Tracheal epithelial cell (primary cell): ENCODE results near the gene FPGS. TPM values are rescaled to one million over a fixed set of nuclear protein-coding genes. Genes with fewer than 3 reads are reported as not detected.

Experiments
- total RNA-seq: library from RNA; depleted of rRNA; stranded (reverse); fragments of >200 nt; gene quantifications from 2 replicates; pipeline ENCODE4 v1.2.1, GENCODE V29; 2014

Gene FPGS, protein sequence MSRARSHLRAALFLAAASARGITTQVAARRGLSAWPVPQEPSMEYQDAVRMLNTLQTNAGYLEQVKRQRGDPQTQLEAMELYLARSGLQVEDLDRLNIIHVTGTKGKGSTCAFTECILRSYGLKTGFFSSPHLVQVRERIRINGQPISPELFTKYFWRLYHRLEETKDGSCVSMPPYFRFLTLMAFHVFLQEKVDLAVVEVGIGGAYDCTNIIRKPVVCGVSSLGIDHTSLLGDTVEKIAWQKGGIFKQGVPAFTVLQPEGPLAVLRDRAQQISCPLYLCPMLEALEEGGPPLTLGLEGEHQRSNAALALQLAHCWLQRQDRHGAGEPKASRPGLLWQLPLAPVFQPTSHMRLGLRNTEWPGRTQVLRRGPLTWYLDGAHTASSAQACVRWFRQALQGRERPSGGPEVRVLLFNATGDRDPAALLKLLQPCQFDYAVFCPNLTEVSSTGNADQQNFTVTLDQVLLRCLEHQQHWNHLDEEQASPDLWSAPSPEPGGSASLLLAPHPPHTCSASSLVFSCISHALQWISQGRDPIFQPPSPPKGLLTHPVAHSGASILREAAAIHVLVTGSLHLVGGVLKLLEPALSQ
- total RNA-seq = 86.3 and 124 TPM in 2 replicates

DNA sequence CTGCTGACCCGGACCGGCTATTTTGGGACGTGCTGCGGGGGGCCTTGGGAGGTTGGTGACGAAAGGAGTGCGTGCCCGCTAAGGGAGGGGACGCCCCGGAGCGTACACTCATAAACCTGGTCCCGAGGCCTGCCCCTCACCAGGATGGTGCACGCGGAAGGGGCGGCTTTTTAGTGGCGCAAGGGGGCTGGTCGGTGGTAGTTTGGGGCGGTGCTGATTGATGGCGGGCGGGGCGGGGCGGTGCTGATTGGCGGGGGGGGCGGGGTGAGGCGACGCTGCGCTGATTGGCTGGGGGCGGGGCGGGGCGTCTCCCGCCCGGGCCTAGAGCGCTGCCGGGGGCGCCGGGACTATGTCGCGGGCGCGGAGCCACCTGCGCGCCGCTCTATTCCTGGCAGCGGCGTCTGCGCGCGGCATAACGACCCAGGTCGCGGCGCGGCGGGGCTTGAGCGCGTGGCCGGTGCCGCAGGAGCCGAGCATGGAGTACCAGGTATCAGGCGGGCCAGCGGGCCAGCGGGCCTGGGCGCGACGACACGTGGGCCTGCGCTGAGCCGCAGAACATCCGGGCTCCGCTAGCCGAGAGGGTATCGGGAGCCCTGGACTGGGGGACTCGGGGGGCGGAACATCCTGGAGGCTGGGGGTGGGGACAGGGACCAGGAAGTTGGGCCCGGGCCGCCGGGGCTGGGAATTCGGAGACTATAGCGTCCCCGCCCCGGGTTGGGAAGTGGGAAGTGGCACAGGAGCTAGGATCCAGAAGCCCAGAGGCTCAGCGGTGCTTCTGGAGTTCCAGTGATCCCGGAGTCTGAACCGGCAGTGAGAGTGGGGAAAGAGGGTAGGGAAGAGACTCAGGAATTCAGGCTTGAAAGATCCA lies at the start of gene FPGS:
Gene FPGS (plus strand): TSS at position 307 of the 868 bp plus-strand sequence. CDS start 43 bp downstream, at position 350.

DNA sequence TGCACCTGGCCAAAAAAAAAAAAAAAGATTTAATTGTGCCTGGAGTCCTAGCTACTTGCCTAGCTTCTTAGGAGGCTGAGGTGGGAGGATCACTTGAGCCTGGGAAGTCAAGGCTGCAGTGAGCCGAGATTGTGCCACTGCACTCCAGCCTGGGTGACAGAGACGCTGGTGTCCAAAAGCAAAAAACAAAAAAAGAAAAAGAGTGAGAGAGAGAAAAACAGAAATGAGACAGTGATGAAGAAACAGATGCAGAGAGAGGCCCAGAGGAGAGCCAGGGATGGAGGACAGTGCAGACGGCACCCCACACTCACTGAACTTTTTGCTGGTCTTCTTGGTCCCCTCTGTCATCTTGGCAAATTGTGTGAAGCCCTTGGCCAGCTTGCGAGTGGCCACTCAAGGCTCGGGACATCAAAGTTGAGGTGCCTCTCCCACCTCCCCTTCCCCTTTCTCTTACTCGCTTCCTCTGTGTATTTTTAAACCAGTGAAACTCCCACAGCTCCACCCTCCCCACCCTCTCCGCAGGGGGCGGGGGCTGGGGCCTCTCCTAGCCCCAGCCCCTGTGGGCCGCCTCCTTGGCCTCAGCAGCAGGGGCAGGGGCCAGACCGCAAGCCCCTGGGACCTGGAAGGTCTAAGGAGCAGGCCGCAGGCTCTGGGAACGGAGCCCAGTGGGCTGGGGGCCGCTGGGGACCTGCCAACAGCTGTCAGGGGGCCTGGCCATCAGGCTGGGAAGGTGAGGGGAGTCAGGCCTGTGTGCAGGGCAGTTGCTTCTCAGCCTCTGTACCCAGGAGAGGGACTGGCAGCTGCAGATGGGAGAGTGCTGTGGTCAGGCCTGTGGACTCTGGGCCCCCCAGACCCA lies 24.2 kb upstream of the FPGS start, which contains the start of gene SH2D3C:
Gene SH2D3C (minus strand): TSS at position 387 of the 856 bp plus-strand sequence. CDS start 39 bp downstream, at position 348.

DNA sequence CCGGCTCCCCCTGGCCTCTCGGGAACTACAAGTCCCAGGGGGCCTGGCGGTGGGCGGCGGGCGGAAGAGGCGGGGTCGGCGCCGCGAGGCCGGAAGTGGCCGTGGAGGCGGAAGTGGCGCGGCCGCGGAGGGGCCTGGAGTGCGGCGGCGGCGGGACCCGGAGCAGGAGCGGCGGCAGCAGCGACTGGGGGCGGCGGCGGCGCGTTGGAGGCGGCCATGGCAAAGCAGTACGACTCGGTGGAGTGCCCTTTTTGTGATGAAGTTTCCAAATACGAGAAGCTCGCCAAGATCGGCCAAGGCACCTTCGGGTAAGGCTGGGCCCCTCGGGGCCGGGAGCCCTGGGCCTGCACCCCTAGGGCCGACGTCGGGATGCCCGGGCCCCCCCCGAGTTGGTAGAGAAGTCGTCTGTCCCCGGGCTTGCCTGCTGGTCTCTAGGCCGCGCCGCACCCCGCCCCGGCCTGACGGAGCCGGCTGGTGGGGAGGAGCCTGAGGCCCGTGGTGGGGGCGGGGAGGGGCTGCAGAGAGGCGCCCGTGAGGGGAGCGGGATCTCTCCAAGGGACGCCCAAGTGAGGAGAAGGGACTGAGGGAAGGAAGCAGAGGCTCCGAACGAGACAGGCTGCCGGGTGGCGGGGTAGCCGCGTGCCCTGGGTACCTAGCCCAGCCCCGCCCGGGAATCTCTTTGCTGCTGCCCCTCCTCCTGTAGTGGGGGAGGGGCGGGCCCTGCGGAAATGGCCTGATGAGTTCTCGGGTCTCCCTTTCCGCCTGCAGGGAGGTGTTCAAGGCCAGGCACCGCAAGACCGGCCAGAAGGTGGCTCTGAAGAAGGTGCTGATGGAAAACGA lies 16.5 kb upstream of the FPGS start, which contains the start of gene CDK9:
Gene CDK9 (plus strand): TSS at position 102 of the 840 bp plus-strand sequence. CDS start 115 bp downstream, at position 217.

GRCh38 chr9:127854184-127854806 lies 51.6 kb downstream of the FPGS start, which contains the start of gene ENG:
Gene ENG (minus strand): TSS chr9:127854658. CDS start chr9:127854355, 303 bp downstream.

Other genes with a start within 250 kb of the FPGS start
- 7.2 and 10.2 TPM in 2 replicates for gene STXBP1, start 190.6 kb upstream of the FPGS start, total RNA-seq
- gene CFAP157, start 95.9 kb upstream of the FPGS start, total RNA-seq = not detected in 2 replicates
- 19.2 and 34.0 TPM in 2 replicates for gene PTRH1, start 87.2 kb upstream of the FPGS start, total RNA-seq
- not detected in 2 replicates for gene TTC16, start 86.8 kb upstream of the FPGS start, total RNA-seq
- gene TOR2A, start 67.6 kb upstream of the FPGS start, total RNA-seq = 4.8 and 5.5 TPM in 2 replicates
- gene SH2D3C, start 24.2 kb upstream of the FPGS start, total RNA-seq = under 0.01 TPM in 2 replicates
- gene CDK9, start 16.8 kb upstream of the FPGS start, total RNA-seq = 40.1 and 42.2 TPM in 2 replicates
- gene ENG, start 51.8 kb downstream of the FPGS start, total RNA-seq = 0.48 and 0.85 TPM in 2 replicates
- 23.6 and 37.9 TPM in 2 replicates for gene AK1, start 74.8 kb downstream of the FPGS start, total RNA-seq
- gene ST6GALNAC6, start 96.7 kb downstream of the FPGS start, total RNA-seq = 23.0 and 26.3 TPM in 2 replicates
- gene ST6GALNAC4, start 114.2 kb downstream of the FPGS start, total RNA-seq = 32.0 and 37.7 TPM in 2 replicates
- gene PIP5KL1, start 127.9 kb downstream of the FPGS start, total RNA-seq = 3.8 and 6.0 TPM in 2 replicates
- gene DPM2, start 135.0 kb downstream of the FPGS start, total RNA-seq = 12.0 and 13.6 TPM in 2 replicates
- 7.7 and 8.5 TPM in 2 replicates for gene EEIG1, start 178.1 kb downstream of the FPGS start, total RNA-seq